Testis (tissue), 2 donors: ENCODE data around the gene ORM1.

Experiments
- CTCF ChIP-seq, 3 experiments: fragments of 450-650 bp in 2 of 3; fragments of 200-600 bp in 1 of 3; sonication (generic) in 1 of 3; IDR thresholded peaks; one replicate each; pipeline ENCODE4 v1.5.1; 2016 to 2019; ENCODE audit warnings: antibody characterized with exemption in 3 of 3, mild to moderate bottlenecking in 2 of 3, moderate library complexity in 1 of 3
- POLR2A ChIP-seq: fragments of 450-650 bp; IDR thresholded peaks from one replicate; pipeline ENCODE4 v1.6.1; 2017; ENCODE audit warnings: antibody characterized with exemption, mild to moderate bottlenecking, moderate library complexity

GRCh38 chr9:114336699-114337395 is 13.9 kb downstream of the ORM1 start:
- TF ChIP-seq POLR2A (no peak), CTCF (IDR thresholded peaks at IDR 0.05) (no peak)
